ENCODE measurements around the gene OR12D1.

DNA sequence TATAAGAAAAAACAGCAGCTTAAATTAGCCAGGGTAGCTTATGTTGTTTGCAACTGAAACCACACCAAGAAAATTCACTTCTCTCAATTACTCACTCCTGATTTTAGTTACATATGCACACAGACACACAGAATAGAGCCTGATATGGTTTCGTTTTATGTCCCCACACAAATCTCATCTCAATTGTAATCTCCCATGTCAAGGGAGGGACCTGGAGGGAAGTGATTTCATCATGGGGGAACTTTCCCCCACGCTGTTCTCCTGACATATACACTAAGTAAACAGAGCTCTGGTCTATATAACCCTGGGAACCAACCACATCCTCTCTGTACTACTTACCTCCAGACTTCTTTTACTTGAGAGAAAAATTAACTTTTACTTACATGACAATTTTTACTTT is 9.8 kb downstream of the OR12D1 start:
- TF ChIP-seq PHF8 (IDR thresholded peaks at IDR 0.05; ENCODE audit: borderline replicate concordance, low read depth) (no peak), HMGXB4 (CRISPR knock-in tag; IDR thresholded peaks at IDR 0.05; ENCODE audit: borderline replicate concordance) (no peak), NR3C1 (IDR thresholded peaks at IDR 0.05) (no peak), CTCF (IDR thresholded peaks at IDR 0.05) (no peak)
